H4 (cell line): ENCODE measurements around the gene DNPH1. TPM values are rescaled to one million over a fixed set of nuclear protein-coding genes. Genes with fewer than 3 reads are reported as not detected.

Source experiments
- DNase-seq: peaks from one replicate; pipeline ENCODE4 v3.0.0-alpha.2; 2015; ENCODE audit warnings: low spot score
- total RNA-seq: library from RNA; depleted of rRNA; stranded (reverse); fragments of >200 nt; shearing (Covaris generic); gene quantifications from 2 replicates; pipeline ENCODE4 v1.2.3, GENCODE V29; 2014; rRNA removed

Gene DNPH1
- total RNA-seq, 1 experiment from 2014 or later = 110 TPM

GRCh38 chr6:43181942-43182860 is 47.1 kb downstream of the DNPH1 start, which contains the start of gene CUL9:
Gene CUL9, plus strand, starts transcription at chr6:43182196. Its CDS starts 2,115 bp downstream, at chr6:43184311.
- peak; percentile 79 for DNase-seq

- DNase-seq = no peak
These were observed 47.7 kb downstream of the DNPH1 start for GRCh38 chr6:43181621-43181941.

- no peak for DNase-seq
These were observed 48.3 kb downstream of the DNPH1 start for GRCh38 chr6:43180985-43181384.

GRCh38 chr6:43180058-43180457 is 49.2 kb downstream of the DNPH1 start:
- no peak for DNase-seq

- DNase-seq = no peak
These were observed 50.1 kb downstream of the DNPH1 start for GRCh38 chr6:43178951-43179830.

GRCh38 chr6:43178150-43178549 is 51.1 kb downstream of the DNPH1 start:
- no peak for DNase-seq

GRCh38 chr6:43176423-43176786 is 52.9 kb downstream of the DNPH1 start:
- no peak for DNase-seq

- no peak for DNase-seq
These were observed 53.4 kb downstream of the DNPH1 start for GRCh38 chr6:43175676-43176422.

Other genes with a start within 250 kb of the DNPH1 start
- 61.1 and 70.8 TPM in 2 replicates for gene PPP2R5D, start 244.9 kb downstream of the DNPH1 start, total RNA-seq
- 154 and 171 TPM in 2 replicates for gene MEA1, start 215.5 kb downstream of the DNPH1 start, total RNA-seq
- 77.4 and 95.0 TPM in 2 replicates for gene KLHDC3, start 215.2 kb downstream of the DNPH1 start, total RNA-seq
- gene RRP36, start 207.9 kb downstream of the DNPH1 start, total RNA-seq = 204 and 205 TPM in 2 replicates
- gene CUL7, start 175.6 kb downstream of the DNPH1 start, total RNA-seq = 12.8 and 13.2 TPM in 2 replicates
- gene MRPL2, start 170.0 kb downstream of the DNPH1 start, total RNA-seq = 53.7 and 63.2 TPM in 2 replicates
- gene KLC4, start 169.8 kb downstream of the DNPH1 start, total RNA-seq = 11.6 and 21.7 TPM in 2 replicates
- 46.0 and 57.7 TPM in 2 replicates for gene PTK7, start 153.2 kb downstream of the DNPH1 start, total RNA-seq
- gene SRF, start 58.2 kb downstream of the DNPH1 start, total RNA-seq = 11.0 and 12.8 TPM in 2 replicates
- 18.2 and 18.5 TPM in 2 replicates for gene CUL9, start 47.3 kb downstream of the DNPH1 start, total RNA-seq
- gene TTBK1, start 14.0 kb upstream of the DNPH1 start, total RNA-seq = not detected in 2 replicates
- gene SLC22A7, start 68.8 kb upstream of the DNPH1 start, total RNA-seq = not detected in 2 replicates
- gene CRIP3, start 79.3 kb upstream of the DNPH1 start, total RNA-seq = not detected in 2 replicates
- gene ZNF318, start 140.2 kb upstream of the DNPH1 start, total RNA-seq = 4.7 and 7.5 TPM in 2 replicates
- gene ABCC10, start 198.1 kb upstream of the DNPH1 start, total RNA-seq = 6.9 and 11.7 TPM in 2 replicates
- 12.6 and 13.7 TPM in 2 replicates for gene DLK2, start 226.1 kb upstream of the DNPH1 start, total RNA-seq
- 9.9 and 11.3 TPM in 2 replicates for gene TJAP1, start 248.1 kb upstream of the DNPH1 start, total RNA-seq